ENCODE data around the gene MYH15. TPM values are rescaled to one million over a fixed set of nuclear protein-coding genes. Genes with fewer than 3 reads are reported as not detected.

Gene MYH15
- total and polyA plus RNA-seq, 4 donors, result 0.01 to 0.08 (median 0.05) TPM; not detected in 1

- DNase-seq (ENCODE audit: low spot score), result no peak
- WGBS, result 71% methylated on average over 3 of the region's 3 CpGs
- Histone ChIP-seq H3K4me3 (ENCODE audit: low read depth in 1 of 3, low read length in 3 of 3) (no peak overlapping the region), H3K27ac (ENCODE audit: low read depth in 1 of 2, low read length in 2 of 2) (no peak overlapping the region), H3K9me3 (ENCODE audit: control insufficient read depth in 4 of 4, low read length in 3 of 4) (no peaks in the 10 kb centered on the region), H3K36me3 (ENCODE audit: control insufficient read depth in 4 of 4, insufficient read depth in 3 of 4, low read depth in 1 of 4, low read length in 3 of 4) (no peaks in the 10 kb centered on the region), H3K4me1 (ENCODE audit: control insufficient read depth in 4 of 4, insufficient read depth in 4 of 4, low read length in 3 of 4) (no peaks in the 10 kb centered on the region), H3K27me3 (ENCODE audit: control insufficient read depth in 4 of 4, insufficient read depth in 4 of 4, low read length in 3 of 4) (no peaks in the 10 kb centered on the region), H3K9ac (ENCODE audit: low read depth in 1 of 2, low read length in 2 of 2) (no peak overlapping the region)
- TF ChIP-seq MAX (IDR thresholded peaks at IDR 0.05) (no peak), GABPA (IDR thresholded peaks at IDR 0.05 in 1 of 2, conservative IDR thresholded peaks at IDR 0.05 in 1 of 2) (no peak), TAF1 (conservative IDR thresholded peaks at IDR 0.05) (no peak), CTCF (IDR thresholded peaks at IDR 0.05; ENCODE audit: low read depth, low read length, missing input control) (no peak), RAD21 (IDR thresholded peaks at IDR 0.05) (no peak)
Measured at GRCh38 chr3:108485146-108485545, 25.2 kb downstream of the MYH15 start.

- 71% methylated on average over 2 of the region's 2 CpGs for WGBS
- Histone ChIP-seq H3K9ac (ENCODE audit: low read depth in 1 of 2, low read length in 2 of 2) (no peak overlapping the region), H3K36me3 (ENCODE audit: control insufficient read depth in 4 of 4, insufficient read depth in 3 of 4, low read depth in 1 of 4, low read length in 3 of 4) (no peaks in the 10 kb centered on the region)
Measured at GRCh38 chr3:108479224-108479623, 31.2 kb downstream of the MYH15 start.

More at GRCh38 chr3:108479224-108479623, 31.2 kb downstream of the MYH15 start:
- H3K27ac ChIP-seq (ENCODE audit: low read depth in 1 of 2, low read length in 2 of 2), result no peak overlapping the region
- no peak overlapping the region for H3K4me3 ChIP-seq (ENCODE audit: low read depth in 1 of 3, low read length in 3 of 3)
- no peak for TF ChIP-seq RAD21 (IDR thresholded peaks at IDR 0.05)
- no peak for TF ChIP-seq HNF4G (IDR thresholded peaks at IDR 0.05)
- no peak for TF ChIP-seq REST (IDR thresholded peaks at IDR 0.05)
- no peak for TF ChIP-seq GABPA (IDR thresholded peaks at IDR 0.05 in 1 of 2, conservative IDR thresholded peaks at IDR 0.05 in 1 of 2)
- no peak for TF ChIP-seq TAF1 (conservative IDR thresholded peaks at IDR 0.05)
- no peak for TF ChIP-seq HNF4A (conservative IDR thresholded peaks at IDR 0.05)
- no peak for TF ChIP-seq RXRA (IDR thresholded peaks at IDR 0.05)
- no peak for TF ChIP-seq SP1 (IDR thresholded peaks at IDR 0.05)
- TF ChIP-seq YY1 (IDR thresholded peaks at IDR 0.05), result no peak
- no peak for TF ChIP-seq ZBTB33 (IDR thresholded peaks at IDR 0.05)
- TF ChIP-seq FOXA2 (IDR thresholded peaks at IDR 0.05), result no peak
- TF ChIP-seq NR2F2 (IDR thresholded peaks at IDR 0.05), result no peak
- no peak for TF ChIP-seq EGR1 (IDR thresholded peaks at IDR 0.05; ENCODE audit: low read depth in 2 of 2)
- TF ChIP-seq ATF3 (IDR thresholded peaks at IDR 0.05), result no peak
- no peak for TF ChIP-seq FOXA1 (IDR thresholded peaks at IDR 0.05)
- no peak for TF ChIP-seq CTCF (IDR thresholded peaks at IDR 0.05; ENCODE audit: low read depth, low read length, missing input control)
- peaks cover 0 to 3% (median 1%) of the 10 kb centered on the region in 4 donors for H3K4me1 ChIP-seq (ENCODE audit: control insufficient read depth in 4 of 4, insufficient read depth in 4 of 4, low read length in 3 of 4)
- H3K9me3 ChIP-seq (ENCODE audit: control insufficient read depth in 4 of 4, low read length in 3 of 4), result no peaks in the 10 kb centered on the region
- H3K27me3 ChIP-seq (ENCODE audit: control insufficient read depth in 4 of 4, insufficient read depth in 4 of 4, low read length in 3 of 4), result no peaks in the 10 kb centered on the region
- DNase-seq (ENCODE audit: low spot score), result no peak

Data from liver (tissue), 9 donors.